GM21360 (cell line): ENCODE data around the gene SNX6.
"Not testable (repeated sequence)": the region's sequence is repeated elsewhere in the genome, so short reads cannot be mapped to it uniquely, and the experiment has no call there.

Experiments used
- ATAC-seq: cut with Tn5 transposase; IDR thresholded peaks from one replicate; pipeline ENCODE4 v1.9.1; 2021; ENCODE audit warnings: mild to moderate bottlenecking, moderate library complexity; ENCODE audit not compliant: unreplicated experiment

Gene SNX6

GRCh38 chr14:34629657-34630529, at the start of gene SNX6:
SNX6 (minus strand) TSS chr14:34630148; CDS start chr14:34630116, 32 bp downstream.
- ATAC-seq = peak; percentile 92

GRCh38 chr14:34678735-34679134, 48.8 kb upstream of the SNX6 start:
- no peak for ATAC-seq

GRCh38 chr14:34678306-34678705, 48.4 kb upstream of the SNX6 start:
- ATAC-seq = no peak

GRCh38 chr14:34676516-34677211, 46.7 kb upstream of the SNX6 start:
- ATAC-seq = no peak

DNA sequence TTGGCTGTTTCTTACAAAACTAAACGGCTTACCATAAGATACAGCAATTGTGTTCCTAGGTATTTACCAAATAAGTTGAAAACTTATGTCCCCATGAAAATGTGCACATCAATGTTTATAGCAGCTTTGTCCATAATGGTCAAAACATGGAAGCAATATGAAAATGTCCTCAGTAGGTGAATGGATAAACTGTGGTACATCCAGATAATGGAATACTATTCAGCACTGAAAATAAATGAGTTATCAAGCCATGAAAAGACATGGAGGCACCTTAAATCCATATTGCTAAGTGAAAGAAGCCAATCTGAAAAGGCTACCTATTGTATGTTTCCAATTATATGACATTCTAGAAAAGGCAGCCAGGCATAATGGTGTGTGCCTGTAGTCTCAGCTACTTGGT, 43.8 kb upstream of the SNX6 start:
- ATAC-seq = no peak

- no peak for ATAC-seq
These were observed 41.8 kb upstream of the SNX6 start for GRCh38 chr14:34671716-34672115.

DNA sequence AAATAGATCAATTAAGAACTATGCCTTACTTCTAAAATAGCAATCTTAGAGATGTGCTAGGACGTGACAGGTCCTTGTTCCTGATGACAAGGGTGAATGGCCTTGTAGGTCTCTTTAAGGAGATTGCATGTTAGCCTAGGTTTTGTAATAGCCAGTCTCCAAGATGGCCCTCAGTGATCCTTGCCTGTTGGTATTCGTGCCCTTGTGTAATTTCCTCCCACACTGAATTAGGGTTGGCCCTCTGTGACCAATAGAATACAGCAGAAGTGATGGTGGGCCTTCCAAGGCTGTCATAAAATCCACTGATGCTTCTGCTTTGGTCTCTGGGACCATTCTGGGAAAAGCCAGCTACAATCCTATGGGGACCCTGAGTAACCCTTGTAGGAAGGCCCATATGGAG, 38.2 kb upstream of the SNX6 start:
- no peak for ATAC-seq

- no peak for ATAC-seq
These were observed 37.1 kb upstream of the SNX6 start for GRCh38 chr14:34667007-34667406.

GRCh38 chr14:34665785-34666435, 36.0 kb upstream of the SNX6 start:
- ATAC-seq = no peak

DNA sequence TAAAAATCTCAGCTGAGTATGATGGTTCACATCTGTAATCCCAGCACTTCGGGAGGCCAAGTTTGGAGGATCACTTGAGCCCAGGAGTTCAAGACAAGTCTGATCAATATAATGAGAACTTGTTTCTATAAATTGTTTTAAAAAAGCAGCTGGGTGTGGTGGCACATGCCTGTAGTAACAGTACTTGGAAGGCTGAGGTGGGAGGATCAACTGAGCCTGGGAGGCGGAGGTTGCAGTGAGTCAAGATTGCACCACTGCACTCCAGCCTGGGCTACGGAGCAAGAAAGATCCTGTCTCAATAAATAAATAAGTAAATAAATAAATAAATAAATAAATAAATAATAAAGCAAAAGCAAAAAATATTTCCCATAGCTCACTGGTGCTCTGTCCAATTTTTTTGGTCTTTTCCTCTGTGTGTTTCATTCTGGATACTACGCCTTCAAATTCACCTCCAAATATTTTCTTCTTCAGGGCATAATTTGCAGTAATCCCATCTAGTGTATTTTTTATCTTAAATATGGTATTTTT, 32.7 kb upstream of the SNX6 start:
- no peak for ATAC-seq

- no peak for ATAC-seq
These were observed 30.8 kb upstream of the SNX6 start for GRCh38 chr14:34660796-34661195.

DNA sequence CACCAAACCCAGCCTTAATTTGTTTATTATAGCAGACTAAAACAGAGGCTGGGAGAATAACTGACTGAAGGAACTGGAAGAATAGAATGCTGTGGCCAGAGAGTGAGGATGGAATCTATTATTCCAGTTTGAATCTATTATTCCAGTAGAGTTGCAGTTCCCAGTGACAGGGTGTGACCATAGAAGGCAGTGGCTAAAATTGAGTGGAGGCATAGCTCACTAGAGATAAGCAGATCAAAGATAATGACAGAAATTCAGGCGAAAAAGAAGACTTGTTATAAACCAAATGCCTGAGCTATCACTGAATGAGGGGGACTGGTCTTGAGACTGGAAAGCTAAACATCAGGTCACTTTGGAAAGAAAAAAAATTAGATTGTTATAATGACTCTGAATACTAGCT, 26.0 kb upstream of the SNX6 start:
- ATAC-seq = no peak

DNA sequence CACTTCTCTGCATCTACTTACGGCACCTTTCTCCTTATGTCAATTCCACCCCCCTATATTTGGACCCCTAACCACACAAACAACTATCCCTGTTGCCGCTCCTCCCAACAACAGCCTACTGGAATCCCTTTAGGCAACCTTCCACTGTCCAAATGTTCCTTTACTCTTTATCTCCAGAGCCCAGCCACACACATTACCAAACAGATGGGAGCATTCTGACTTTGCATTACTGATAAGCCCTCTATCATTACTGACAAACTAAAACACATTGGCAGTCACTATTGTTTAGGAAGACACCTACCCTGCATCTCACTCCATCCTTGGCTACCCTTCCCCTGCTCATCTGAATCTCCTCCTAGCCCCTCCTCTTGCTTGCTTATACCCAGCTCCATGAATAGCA, 23.1 kb upstream of the SNX6 start:
- ATAC-seq = not testable (repeated sequence)

DNA sequence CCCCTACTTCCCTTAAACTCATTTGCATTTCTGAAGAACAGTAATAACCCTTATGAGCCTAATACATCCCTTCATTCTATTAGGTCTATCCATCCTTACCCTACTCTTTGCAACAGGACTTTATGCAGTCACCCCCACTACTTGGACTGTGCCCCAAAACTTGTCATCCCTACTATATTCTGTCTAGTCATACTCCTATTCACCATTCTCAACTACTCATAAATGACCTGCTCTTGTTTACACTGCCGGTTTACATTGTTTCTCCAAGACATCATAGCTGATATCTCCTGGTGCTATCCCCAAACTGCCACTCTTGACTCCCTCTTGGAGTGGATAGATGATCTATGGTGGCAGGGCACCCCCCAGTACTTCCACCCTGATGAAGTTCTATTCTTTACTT, 22.4 kb upstream of the SNX6 start:
- ATAC-seq = not testable (repeated sequence)

DNA sequence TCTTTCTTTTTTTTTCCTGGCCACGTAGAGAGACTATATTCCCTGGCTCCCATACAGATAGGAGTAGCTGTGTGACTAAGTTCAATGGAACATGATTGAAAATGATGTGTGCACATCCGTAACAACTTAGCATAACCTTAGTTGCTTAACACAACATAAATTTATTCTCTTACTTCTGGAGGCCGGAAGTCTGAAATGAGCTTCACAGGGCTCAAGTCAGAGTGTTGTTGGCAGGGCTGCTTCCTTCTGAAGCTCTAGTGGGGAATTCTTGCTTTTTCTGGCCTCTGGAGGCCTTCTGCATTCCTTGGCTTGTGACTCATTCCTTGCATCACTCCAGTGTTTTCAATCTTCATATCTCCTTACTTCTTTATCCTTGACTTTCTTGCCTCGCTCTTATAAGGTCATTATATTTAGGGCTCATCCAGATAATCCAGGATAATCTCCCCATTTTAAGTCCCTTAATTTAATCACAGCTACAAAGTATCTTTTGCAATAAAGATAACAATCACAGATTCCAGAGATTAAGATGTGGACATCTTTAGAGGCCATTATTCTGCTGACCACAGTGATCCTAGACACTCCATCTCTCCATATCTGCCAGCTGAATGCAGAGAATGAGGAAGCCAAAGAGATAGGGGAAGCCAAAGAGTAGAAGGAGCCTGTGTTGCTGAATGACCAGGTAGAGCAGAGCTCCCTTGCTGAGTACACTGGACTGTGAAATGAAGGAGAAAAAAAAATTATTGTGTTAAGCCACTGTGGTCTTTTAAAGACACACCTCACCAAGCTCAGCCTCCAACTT, 21.0 kb upstream of the SNX6 start:
- ATAC-seq = no peak

- ATAC-seq = not testable (repeated sequence)
These were observed 20.1 kb upstream of the SNX6 start for GRCh38 chr14:34650006-34650405.

DNA sequence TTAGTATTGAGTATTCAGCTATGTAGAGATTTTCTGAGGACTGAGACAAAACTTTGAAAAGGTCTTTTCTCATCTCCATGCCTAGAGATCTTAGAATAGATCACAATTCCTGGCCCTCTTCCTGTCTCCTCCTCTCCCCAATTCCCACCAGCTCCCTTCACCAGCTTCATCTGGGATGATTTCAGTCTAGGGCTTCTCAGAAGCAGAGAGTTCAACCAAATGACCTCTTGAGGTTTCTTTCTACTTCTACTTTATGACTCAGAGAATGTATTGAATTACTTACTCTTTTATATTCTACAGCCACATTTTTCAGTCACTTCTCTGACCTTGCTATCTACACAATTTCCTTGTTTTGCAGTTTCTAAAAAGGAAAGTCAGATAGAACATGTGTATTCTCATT, 19.4 kb upstream of the SNX6 start:
- no peak for ATAC-seq

DNA sequence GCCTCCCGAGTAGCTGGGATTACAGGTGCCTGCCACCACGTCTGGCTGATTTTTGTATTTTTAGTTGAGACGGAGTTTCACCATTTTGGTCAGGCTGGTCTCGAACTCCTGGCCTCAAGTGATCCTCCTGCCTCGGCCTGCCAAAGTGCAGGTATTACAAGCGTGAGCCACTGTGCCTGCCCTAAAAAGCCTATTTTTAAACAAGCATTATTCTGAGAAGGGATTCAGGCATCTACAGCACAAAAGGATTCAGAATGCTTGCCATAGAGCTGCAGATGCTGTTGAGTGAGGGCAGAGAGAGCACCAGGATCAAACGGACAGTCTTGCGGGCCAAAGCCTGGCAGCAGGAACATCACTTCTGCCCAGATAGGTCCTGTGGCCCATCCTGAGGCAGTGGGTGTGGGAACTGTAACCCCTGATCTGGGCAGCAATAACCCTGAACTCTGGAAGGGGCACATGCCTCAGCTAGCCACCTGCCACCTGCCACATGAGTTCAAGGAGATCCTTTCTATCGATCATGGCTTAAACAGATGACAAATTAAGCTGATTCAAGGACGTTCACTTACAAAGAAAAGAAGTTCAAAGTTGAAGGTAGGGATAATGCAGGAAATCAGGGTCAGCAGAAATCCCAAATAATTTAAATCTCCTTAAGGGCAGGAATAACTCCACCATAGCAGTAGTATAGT, 16.8 kb upstream of the SNX6 start:
- ATAC-seq = no peak

- ATAC-seq = no peak
These were observed 13.4 kb upstream of the SNX6 start for GRCh38 chr14:34643361-34643760.

DNA sequence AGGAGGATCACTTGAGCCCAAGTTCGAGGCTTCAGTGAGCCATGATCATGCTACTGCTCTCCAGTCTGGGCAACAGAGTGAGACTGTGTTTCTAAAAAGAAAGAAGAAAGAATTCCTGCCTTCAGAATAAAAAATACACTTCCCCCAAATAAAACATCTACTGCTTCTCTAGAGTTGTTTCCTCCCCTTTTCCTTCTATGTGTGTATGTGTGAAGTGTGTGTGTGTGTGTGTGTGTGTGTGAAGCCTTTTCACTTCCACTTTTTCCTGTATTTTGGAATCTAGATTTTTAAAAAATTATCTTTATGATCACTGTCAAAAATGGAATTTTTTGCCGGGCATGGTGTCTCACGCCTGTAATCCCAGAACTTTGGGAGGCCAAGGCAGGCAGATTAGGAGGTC, 12.6 kb upstream of the SNX6 start:
- ATAC-seq = no peak
